ENCODE measurements around the gene CADPS2.
"Not testable (repeated sequence)": the region's sequence is repeated elsewhere in the genome, so short reads cannot be mapped to it uniquely, and the experiment has no call there.

Gene CADPS2

GRCh38 chr7:122679813-122680212 lies 206.4 kb downstream of the CADPS2 start:
- H3K27me3 ChIP-seq (ENCODE audit: insufficient read depth, poor library complexity, severe bottlenecking) = no peaks in the 10 kb centered on the region
- TF ChIP-seq SPI1 (IDR thresholded peaks at IDR 0.05; ENCODE audit: borderline replicate concordance, low read depth) (no peak), REST (IDR thresholded peaks at IDR 0.05; ENCODE audit: insufficient replicate concordance, low read depth) (no peak), POLR2AphosphoS5 (IDR thresholded peaks at IDR 0.05; ENCODE audit: low read depth) (no peak), GABPA (IDR thresholded peaks at IDR 0.05; ENCODE audit: low read depth) (no peak), CTCF (IDR thresholded peaks at IDR 0.05; ENCODE audit: insufficient read depth, low read length) (no peak)
- no peak overlapping the region for H3K27ac ChIP-seq (replicated peaks)
- H3K4me3 ChIP-seq (replicated peaks; ENCODE audit: insufficient read depth, low read length) = no peak overlapping the region
- no peak for DNase-seq (ENCODE audit: low read depth in 1 of 2, low spot score in 1 of 2)

- H3K4me3 ChIP-seq (replicated peaks; ENCODE audit: insufficient read depth, low read length) = not testable (repeated sequence)
Observed at GRCh38 chr7:122679269-122679709, 207.0 kb downstream of the CADPS2 start.

GRCh38 chr7:122677149-122677548 lies 209.1 kb downstream of the CADPS2 start:
- no peak for DNase-seq (ENCODE audit: low read depth in 1 of 2, low spot score in 1 of 2)
- TF ChIP-seq REST (IDR thresholded peaks at IDR 0.05; ENCODE audit: insufficient replicate concordance, low read depth) (no peak), SPI1 (IDR thresholded peaks at IDR 0.05; ENCODE audit: borderline replicate concordance, low read depth) (no peak), GABPA (IDR thresholded peaks at IDR 0.05; ENCODE audit: low read depth) (no peak), POLR2AphosphoS5 (IDR thresholded peaks at IDR 0.05; ENCODE audit: low read depth) (no peak), CTCF (IDR thresholded peaks at IDR 0.05; ENCODE audit: insufficient read depth, low read length) (no peak)

More at GRCh38 chr7:122679269-122679709, 207.0 kb downstream of the CADPS2 start:
- not testable (repeated sequence) for H3K27me3 ChIP-seq (ENCODE audit: insufficient read depth, poor library complexity, severe bottlenecking); DNase-seq (ENCODE audit: low read depth in 1 of 2, low spot score in 1 of 2); H3K27ac ChIP-seq (replicated peaks)

GRCh38 chr7:122676466-122676865 lies 209.8 kb downstream of the CADPS2 start:
- no peak for DNase-seq (ENCODE audit: low read depth in 1 of 2, low spot score in 1 of 2)
- H3K27ac ChIP-seq (replicated peaks) = no peak overlapping the region
- H3K4me3 ChIP-seq (replicated peaks; ENCODE audit: insufficient read depth, low read length) = no peak overlapping the region
- no peaks in the 10 kb centered on the region for H3K27me3 ChIP-seq (ENCODE audit: insufficient read depth, poor library complexity, severe bottlenecking)
- TF ChIP-seq GABPA (IDR thresholded peaks at IDR 0.05; ENCODE audit: low read depth) (no peak), CTCF (IDR thresholded peaks at IDR 0.05; ENCODE audit: insufficient read depth, low read length) (no peak), SPI1 (IDR thresholded peaks at IDR 0.05; ENCODE audit: borderline replicate concordance, low read depth) (no peak), POLR2AphosphoS5 (IDR thresholded peaks at IDR 0.05; ENCODE audit: low read depth) (no peak), REST (IDR thresholded peaks at IDR 0.05; ENCODE audit: insufficient replicate concordance, low read depth) (no peak)

More at GRCh38 chr7:122677149-122677548, 209.1 kb downstream of the CADPS2 start:
- no peaks in the 10 kb centered on the region for H3K27me3 ChIP-seq (ENCODE audit: insufficient read depth, poor library complexity, severe bottlenecking)
- H3K27ac ChIP-seq (replicated peaks) = no peak overlapping the region
- H3K4me3 ChIP-seq (replicated peaks; ENCODE audit: insufficient read depth, low read length) = no peak overlapping the region

All from HL-60 (cell line).